Parathyroid adenoma (tissue), 2 donors: ENCODE measurements around the gene SELENON.

Experiments used
- H2AFZ ChIP-seq: fragments of 300-600 bp; sonication (generic); one replicate; pipeline ENCODE4 v1.7.0; 2017; ENCODE audit warnings: antibody characterized with exemption, mild to moderate bottlenecking
- H3K27ac ChIP-seq: fragments of 300-600 bp; sonication (generic); one replicate; pipeline ENCODE4 v1.7.0; 2017
- H3K27me3 ChIP-seq: fragments of 300-600 bp; sonication (generic); one replicate; pipeline ENCODE4 v1.7.0; 2017; ENCODE audit warnings: low read length; ENCODE audit not compliant: control insufficient read depth, insufficient read depth
- H3K36me3 ChIP-seq: fragments of 300-600 bp; sonication (generic); one replicate; pipeline ENCODE4 v1.7.0; 2017; ENCODE audit warnings: low read length; ENCODE audit not compliant: control insufficient read depth, insufficient read depth
- H3K4me1 ChIP-seq: fragments of 300-600 bp; sonication (generic); one replicate; pipeline ENCODE4 v1.7.0; 2017; ENCODE audit warnings: control low read depth
- H3K4me2 ChIP-seq: fragments of 300-600 bp; sonication (generic); one replicate; pipeline ENCODE4 v1.7.0; 2017; ENCODE audit warnings: low read length
- H3K4me3 ChIP-seq: fragments of 300-600 bp; sonication (generic); one replicate; pipeline ENCODE4 v1.7.0; 2017; ENCODE audit warnings: low read depth, low read length
- H3K79me2 ChIP-seq: fragments of 300-600 bp; sonication (generic); one replicate; pipeline ENCODE4 v1.7.0; 2017; ENCODE audit warnings: control low read depth
- H3K9ac ChIP-seq: fragments of 300-600 bp; sonication (generic); one replicate; pipeline ENCODE4 v1.7.0; 2017; ENCODE audit warnings: mild to moderate bottlenecking
- H3K9me3 ChIP-seq: fragments of 300-600 bp; sonication (generic); one replicate; pipeline ENCODE4 v1.7.0; 2017; ENCODE audit warnings: low read length; ENCODE audit not compliant: control insufficient read depth
- CTCF ChIP-seq: fragments of 300-600 bp; sonication (generic); IDR thresholded peaks from one replicate; pipeline ENCODE4 v1.7.0; 2017; ENCODE audit warnings: antibody characterized with exemption, mild to moderate bottlenecking
- donor health status: primary hyperparathyroidism.

The SELENON gene

DNA sequence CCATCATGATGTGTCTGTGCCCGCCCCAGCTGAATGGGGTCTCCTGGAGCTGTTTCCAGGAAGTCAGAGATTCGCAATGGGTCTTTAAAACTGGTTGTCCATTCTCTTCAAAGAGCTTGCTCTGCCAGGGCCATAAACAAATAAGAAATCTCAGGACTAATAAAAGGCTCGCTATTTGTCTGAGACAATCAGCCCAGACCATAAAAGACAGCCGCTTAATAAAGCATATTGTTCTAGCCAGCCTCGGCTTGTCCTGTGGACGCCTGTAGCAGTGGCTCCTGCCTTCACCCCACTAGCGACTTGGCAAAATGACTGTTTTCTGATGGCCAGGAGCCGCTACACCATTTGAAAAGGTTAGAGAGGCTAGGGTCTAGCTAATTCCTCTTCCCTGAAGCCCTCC is 20.6 kb upstream of the SELENON start:
- H3K4me2 ChIP-seq = no peak overlapping the region
- TF ChIP-seq CTCF = no peak

GRCh38 chr1:25779894-25780293 is 20.1 kb upstream of the SELENON start:
- H3K4me2 ChIP-seq = no peak overlapping the region
- H3K9me3 ChIP-seq = no peaks in the 10 kb centered on the region
- no peak overlapping the region for H3K4me3 ChIP-seq
- H3K79me2 ChIP-seq = no peaks in the 10 kb centered on the region
- H3K4me1 ChIP-seq = peaks cover 6% of the 10 kb centered on the region
- no peak overlapping the region for H3K27ac ChIP-seq
- H3K9ac ChIP-seq = no peak overlapping the region
- H2AFZ ChIP-seq = no peak overlapping the region
- H3K36me3 ChIP-seq = no peaks in the 10 kb centered on the region
- no peaks in the 10 kb centered on the region for H3K27me3 ChIP-seq
- no peak for TF ChIP-seq CTCF

More for the DNA sequence above, 20.6 kb upstream of the SELENON start:
- no peaks in the 10 kb centered on the region for H3K79me2 ChIP-seq
- H3K4me1 ChIP-seq = peaks cover 8% of the 10 kb centered on the region
- H3K4me3 ChIP-seq = no peak overlapping the region
- no peaks in the 10 kb centered on the region for H3K9me3 ChIP-seq
- no peaks in the 10 kb centered on the region for H3K27me3 ChIP-seq
- H3K9ac ChIP-seq = no peak overlapping the region
- no peak overlapping the region for H2AFZ ChIP-seq
- no peak overlapping the region for H3K27ac ChIP-seq
- H3K36me3 ChIP-seq = no peaks in the 10 kb centered on the region

DNA sequence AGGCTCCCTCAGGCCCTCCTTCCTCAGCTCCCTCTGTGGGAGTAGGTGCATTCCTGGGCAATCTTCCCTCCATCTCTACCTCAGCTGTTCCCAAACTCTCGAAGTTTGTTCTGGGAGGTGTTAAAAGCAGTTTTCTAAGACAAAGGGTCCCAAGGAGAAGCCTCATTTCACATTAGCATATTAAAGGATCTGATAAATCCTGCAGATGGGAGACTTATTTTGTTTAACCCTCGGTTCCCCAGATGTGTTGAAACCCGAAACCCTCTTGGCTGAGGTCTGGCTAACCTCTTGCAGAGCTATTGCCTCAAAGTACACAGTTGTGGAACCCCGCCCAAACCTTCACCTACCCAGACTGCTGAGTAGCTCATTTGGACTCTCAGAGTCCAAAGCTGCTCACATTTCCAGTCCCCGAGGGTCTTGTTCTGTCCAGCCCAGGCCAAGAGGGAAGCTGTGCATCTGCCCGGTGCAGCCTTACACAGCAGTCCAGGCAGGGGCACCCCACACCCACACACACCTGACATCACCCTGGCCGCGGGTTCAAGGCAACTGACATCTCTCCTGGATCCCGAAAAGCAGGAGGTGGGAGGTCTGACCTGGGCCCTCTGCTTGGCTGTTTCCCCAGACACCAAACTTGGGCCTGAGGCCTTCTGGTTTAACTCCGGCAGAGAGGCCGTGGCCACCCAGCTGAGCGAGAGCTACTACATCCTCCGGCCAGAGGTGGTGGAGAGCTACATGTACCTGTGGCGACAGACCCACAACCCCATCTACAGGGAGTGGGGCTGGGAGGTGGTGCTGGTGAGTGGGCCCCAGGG is 19.5 kb upstream of the SELENON start:
- no peaks in the 10 kb centered on the region for H3K27me3 ChIP-seq
- no peaks in the 10 kb centered on the region for H3K36me3 ChIP-seq
- TF ChIP-seq CTCF = no peak
- H3K9me3 ChIP-seq = no peaks in the 10 kb centered on the region
- H3K27ac ChIP-seq = no peak overlapping the region
- H3K4me2 ChIP-seq = no peak overlapping the region
- no peak overlapping the region for H2AFZ ChIP-seq
- H3K4me1 ChIP-seq = peaks cover 3% of the 10 kb centered on the region
- H3K4me3 ChIP-seq = no peak overlapping the region
- H3K9ac ChIP-seq = no peak overlapping the region
- no peaks in the 10 kb centered on the region for H3K79me2 ChIP-seq

- Histone ChIP-seq H3K4me1 (peaks cover 3% of the 10 kb centered on the region), H2AFZ (no peak overlapping the region), H3K27ac (no peak overlapping the region), H3K36me3 (no peaks in the 10 kb centered on the region), H3K4me2 (no peak overlapping the region), H3K9me3 (no peaks in the 10 kb centered on the region), H3K4me3 (no peak overlapping the region), H3K27me3 (no peaks in the 10 kb centered on the region), H3K9ac (no peak overlapping the region), H3K79me2 (no peaks in the 10 kb centered on the region)
- no peak for TF ChIP-seq CTCF
These were observed 18.9 kb upstream of the SELENON start for GRCh38 chr1:25781130-25781433.

DNA sequence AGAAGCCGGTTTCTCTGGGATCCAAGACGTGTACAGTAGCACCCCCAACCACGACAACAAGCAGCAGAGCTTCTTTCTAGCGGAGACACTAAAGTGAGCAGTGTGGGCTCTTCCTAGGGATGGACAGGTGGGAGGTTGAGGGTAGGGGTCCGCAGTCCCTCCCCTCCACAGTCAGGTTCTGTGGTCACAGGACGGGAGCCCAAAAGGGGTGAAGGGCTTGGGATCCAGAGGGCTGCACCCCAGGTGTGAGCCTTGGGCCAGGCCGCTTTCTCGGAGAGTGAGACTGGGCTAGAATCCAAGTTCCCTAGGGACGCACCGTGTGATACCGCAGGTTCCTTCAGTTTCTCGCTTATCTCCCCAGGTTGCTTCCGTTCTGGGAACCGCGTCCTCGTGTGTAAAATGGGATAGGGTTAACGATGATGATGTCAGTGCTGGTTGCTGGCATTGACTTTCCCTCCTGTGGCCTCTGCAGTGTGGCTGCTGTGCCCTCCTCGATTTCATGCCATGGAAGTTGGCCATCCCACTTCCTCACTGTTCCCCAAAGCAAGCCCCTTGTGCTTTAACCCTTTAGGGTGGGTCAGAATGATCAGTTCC is 17.3 kb upstream of the SELENON start:
- Histone ChIP-seq H3K79me2 (no peaks in the 10 kb centered on the region), H3K9me3 (no peaks in the 10 kb centered on the region), H2AFZ (no peak overlapping the region), H3K9ac (no peak overlapping the region), H3K36me3 (no peaks in the 10 kb centered on the region), H3K4me2 (no peak overlapping the region), H3K27ac (no peak overlapping the region), H3K27me3 (no peaks in the 10 kb centered on the region), H3K4me1 (peaks cover 3% of the 10 kb centered on the region), H3K4me3 (no peak overlapping the region)
- no peak for TF ChIP-seq CTCF
